Fibroblast of the aortic adventitia (primary cell): Measurements from ENCODE around the gene ALG3. TPM values are rescaled to one million over a fixed set of nuclear protein-coding genes. Genes with fewer than 3 reads are reported as not detected.

ENCODE experiments used
- DNase-seq: peaks from one replicate; pipeline ENCODE4 v3.0.0-alpha.2; 2010; ENCODE audit warnings: low read depth
- H3K4me3 ChIP-seq: 2 replicates; pipeline ENCODE4 v1.5.1; 2011; ENCODE audit warnings: low read depth, mild to moderate bottlenecking, control low read depth, low read length, moderate library complexity
- CTCF ChIP-seq: IDR thresholded peaks from 2 replicates; pipeline ENCODE4 v1.5.1; 2011; ENCODE audit warnings: mild to moderate bottlenecking, low read length, control low read depth, inconsistent platforms; ENCODE audit not compliant: insufficient read depth
- total RNA-seq: library from RNA; depleted of rRNA; stranded (reverse); fragments of >200 nt; gene quantifications from 2 replicates; pipeline ENCODE4 v1.2.3, GENCODE V29; 2012; ENCODE audit warnings: low replicate concordance

ALG3 gene
- total RNA-seq, 1 donor: 34.0 TPM

GRCh38 chr3:184239221-184239620 is 9.5 kb downstream of the ALG3 start:
- TF ChIP-seq CTCF: no peak
- H3K4me3 ChIP-seq: no peak overlapping the region
- DNase-seq: no peak

- no peak overlapping the region for H3K4me3 ChIP-seq
- no peak for DNase-seq
- no peak for TF ChIP-seq CTCF
Measured at GRCh38 chr3:184238246-184238818, 10.4 kb downstream of the ALG3 start.

GRCh38 chr3:184237807-184238206 is 11.0 kb downstream of the ALG3 start:
- no peak for DNase-seq
- H3K4me3 ChIP-seq: no peak overlapping the region
- no peak for TF ChIP-seq CTCF

- no peak overlapping the region for H3K4me3 ChIP-seq
- no peak for TF ChIP-seq CTCF
- no peak for DNase-seq
Measured at GRCh38 chr3:184237211-184237610, 11.6 kb downstream of the ALG3 start.

- no peak for TF ChIP-seq CTCF
- DNase-seq: no peak
- no peak overlapping the region for H3K4me3 ChIP-seq
Measured at GRCh38 chr3:184236636-184237035, 12.1 kb downstream of the ALG3 start.

GRCh38 chr3:184236033-184236410 is 12.7 kb downstream of the ALG3 start:
- no peak for DNase-seq
- no peak overlapping the region for H3K4me3 ChIP-seq
- no peak for TF ChIP-seq CTCF

GRCh38 chr3:184235381-184236032 is 13.3 kb downstream of the ALG3 start:
- no peak for DNase-seq
- no peak overlapping the region for H3K4me3 ChIP-seq
- no peak for TF ChIP-seq CTCF
